ENCODE measurements around the gene AGAP1. TPM values are rescaled to one million over a fixed set of nuclear protein-coding genes. Genes with fewer than 3 reads are reported as not detected.

The AGAP1 gene
- total RNA-seq, 4 donors from 2014 or later, result 33.7 to 39.9 (median 35.6) TPM

DNA sequence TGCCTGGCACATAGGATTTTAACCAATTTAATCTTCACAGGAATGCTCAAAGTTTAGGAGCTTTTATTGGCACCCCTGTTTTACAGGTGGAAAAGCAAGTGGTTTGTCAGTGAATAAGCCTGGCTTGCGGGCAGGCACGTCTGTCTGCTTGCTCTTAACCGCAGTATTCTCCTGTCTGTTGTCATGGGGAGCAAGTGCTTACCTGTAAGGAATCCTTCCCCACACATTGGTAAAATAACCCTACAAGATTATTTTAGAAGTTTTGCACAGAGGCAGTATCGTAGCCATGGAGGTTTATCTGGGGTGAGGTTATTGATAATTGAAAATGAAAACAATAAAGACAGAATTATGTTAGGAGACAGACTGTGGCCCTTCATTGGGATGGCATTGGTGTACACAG is 174.9 kb downstream of the AGAP1 start:
- 94 to 96% methylated on average over 4 of the region's 4 CpGs for WGBS, 2 donors
- DNase-seq (ENCODE audit: low spot score in 2 of 2), result no peak
- TF ChIP-seq, protein P1, sequence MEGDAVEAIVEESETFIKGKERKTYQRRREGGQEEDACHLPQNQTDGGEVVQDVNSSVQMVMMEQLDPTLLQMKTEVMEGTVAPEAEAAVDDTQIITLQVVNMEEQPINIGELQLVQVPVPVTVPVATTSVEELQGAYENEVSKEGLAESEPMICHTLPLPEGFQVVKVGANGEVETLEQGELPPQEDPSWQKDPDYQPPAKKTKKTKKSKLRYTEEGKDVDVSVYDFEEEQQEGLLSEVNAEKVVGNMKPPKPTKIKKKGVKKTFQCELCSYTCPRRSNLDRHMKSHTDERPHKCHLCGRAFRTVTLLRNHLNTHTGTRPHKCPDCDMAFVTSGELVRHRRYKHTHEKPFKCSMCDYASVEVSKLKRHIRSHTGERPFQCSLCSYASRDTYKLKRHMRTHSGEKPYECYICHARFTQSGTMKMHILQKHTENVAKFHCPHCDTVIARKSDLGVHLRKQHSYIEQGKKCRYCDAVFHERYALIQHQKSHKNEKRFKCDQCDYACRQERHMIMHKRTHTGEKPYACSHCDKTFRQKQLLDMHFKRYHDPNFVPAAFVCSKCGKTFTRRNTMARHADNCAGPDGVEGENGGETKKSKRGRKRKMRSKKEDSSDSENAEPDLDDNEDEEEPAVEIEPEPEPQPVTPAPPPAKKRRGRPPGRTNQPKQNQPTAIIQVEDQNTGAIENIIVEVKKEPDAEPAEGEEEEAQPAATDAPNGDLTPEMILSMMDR (IDR thresholded peaks at IDR 0.05), result no peak
- TF ChIP-seq POLR2A (IDR thresholded peaks at IDR 0.05) (no peak), EP300 (IDR thresholded peaks at IDR 0.05) (no peak)
- Histone ChIP-seq H3K4me3 (peak overlapping the region in 1 of 4 donors; percentile 73), H3K27me3 (no peaks in the 10 kb centered on the region), H3K36me3 (no peaks in the 10 kb centered on the region), H3K4me1 (peaks cover 0 to 50% (median 12%) of the 10 kb centered on the region in 4 donors), H3K27ac (no peak overlapping the region), H3K9me3 (no peaks in the 10 kb centered on the region)

DNA sequence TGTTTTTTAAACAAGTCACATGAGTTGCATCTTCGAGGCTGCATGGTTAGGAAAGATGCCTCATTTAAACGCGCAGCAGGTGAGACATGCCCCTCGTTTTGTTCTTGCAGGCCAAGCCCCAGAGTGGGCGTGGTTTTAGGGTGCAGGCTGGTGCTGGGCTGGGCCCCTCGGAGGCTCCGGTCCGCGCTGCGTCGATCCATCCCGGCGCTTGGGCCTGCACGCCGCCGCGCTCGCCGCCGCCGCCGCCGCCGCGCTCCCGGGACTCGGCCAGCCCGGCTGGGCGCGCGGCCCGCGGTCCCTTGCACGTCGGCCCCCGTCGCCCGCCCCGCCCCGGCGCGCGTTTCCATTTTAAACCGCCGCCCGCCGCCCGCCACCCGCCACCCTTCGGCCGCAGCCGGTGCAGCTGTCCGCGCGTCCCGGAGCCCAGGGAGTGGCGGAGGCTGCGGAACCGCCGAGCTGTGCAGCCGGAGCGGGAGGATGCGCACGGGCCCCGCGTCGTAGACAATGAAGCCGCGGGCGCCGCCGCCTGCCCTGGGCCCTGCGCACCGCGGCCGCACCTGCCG is 175.5 kb downstream of the AGAP1 start:
- WGBS, 2 donors, result 0 to 1% methylated on average over 4 to 17 of the region's 77 CpGs
- no peaks in the 10 kb centered on the region for H3K36me3 ChIP-seq
- H3K4me1 ChIP-seq, result peaks cover 0 to 54% (median 12%) of the 10 kb centered on the region in 4 donors
- TF ChIP-seq EP300 (IDR thresholded peaks at IDR 0.05) (no peak), POLR2A (IDR thresholded peaks at IDR 0.05) (peak in 1 of 2 donors; percentile 10)
- no peaks in the 10 kb centered on the region for H3K27me3 ChIP-seq
- DNase-seq (ENCODE audit: low spot score in 2 of 2), result peak; percentile 22 to 31
- H3K27ac ChIP-seq, result peak overlapping the region in 1 of 4 donors; percentile 85
- no peaks in the 10 kb centered on the region for H3K9me3 ChIP-seq
- H3K4me3 ChIP-seq, result peak overlapping the region in 3 of 4 donors; percentile 37 to 73 (median 48)

DNA sequence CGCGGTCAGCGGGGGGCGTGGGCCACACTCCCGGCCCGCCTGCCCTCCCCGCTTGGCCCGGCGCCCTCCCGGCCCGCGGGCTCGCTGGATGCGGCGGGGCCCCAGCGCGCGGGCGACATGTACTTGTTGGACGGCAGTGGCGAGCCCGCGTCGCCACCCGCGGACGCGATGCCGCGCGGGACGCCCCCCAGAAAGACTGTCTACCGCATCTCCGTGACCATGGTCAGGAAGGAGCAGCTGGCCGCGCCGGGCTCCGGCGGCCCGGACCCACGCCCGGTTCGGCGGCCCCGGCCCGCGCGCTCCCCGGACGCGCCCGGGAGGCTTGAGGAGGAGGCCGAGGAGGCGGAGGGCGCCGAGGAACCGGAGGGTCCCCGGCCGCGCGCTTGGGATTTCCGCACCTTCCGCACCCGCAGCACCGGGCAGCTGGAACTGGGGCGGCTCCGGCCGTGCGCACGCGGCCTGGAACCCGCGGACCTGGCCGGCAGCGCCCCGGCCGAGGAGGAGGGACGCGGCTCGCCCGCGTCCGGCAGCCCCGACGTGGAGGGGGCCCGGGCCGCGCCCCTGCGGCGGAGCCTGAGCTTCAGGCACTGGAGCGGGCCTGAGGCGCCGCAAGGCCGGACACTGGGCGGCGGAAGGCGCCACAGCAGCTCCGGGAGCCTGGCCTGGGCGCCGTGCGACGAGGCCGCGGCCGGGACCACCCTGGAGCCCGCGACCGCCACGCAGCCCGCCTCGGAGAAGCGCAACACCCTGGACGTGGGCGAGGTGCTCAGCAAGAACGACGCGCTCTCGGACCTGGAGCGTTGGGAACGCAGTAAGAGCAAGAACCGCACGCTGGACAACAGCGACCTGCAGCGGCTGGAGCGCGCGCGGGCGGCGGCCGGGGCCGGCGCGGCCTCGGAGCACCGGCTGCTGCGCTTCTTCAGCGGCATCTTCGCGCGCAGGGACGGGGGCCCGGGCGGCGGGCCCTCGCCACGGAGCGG is 176.4 kb downstream of the AGAP1 start:
- Histone ChIP-seq H3K27me3 (no peaks in the 10 kb centered on the region), H3K27ac (peak overlapping the region in 3 of 4 donors; percentile 16 to 85 (median 61)), H3K36me3 (no peaks in the 10 kb centered on the region), H3K4me3 (peak overlapping the region in 3 of 4 donors; percentile 37 to 73 (median 40)), H3K9me3 (no peaks in the 10 kb centered on the region), H3K4me1 (peaks cover 0 to 51% (median 12%) of the 10 kb centered on the region in 4 donors)
- TF ChIP-seq EP300 (IDR thresholded peaks at IDR 0.05), result peak in 1 of 2 donors; percentile 38
- TF ChIP-seq POLR2A (IDR thresholded peaks at IDR 0.05), result no peak
- TF ChIP-seq, protein P1 (IDR thresholded peaks at IDR 0.05), result peak; percentile 36 to 87 (median 73)
- 0 to 9% methylated on average over 12 to 25 of the region's 148 CpGs for WGBS, 2 donors
- DNase-seq (ENCODE audit: low spot score in 2 of 2), result peak; percentile 33 to 40

DNA sequence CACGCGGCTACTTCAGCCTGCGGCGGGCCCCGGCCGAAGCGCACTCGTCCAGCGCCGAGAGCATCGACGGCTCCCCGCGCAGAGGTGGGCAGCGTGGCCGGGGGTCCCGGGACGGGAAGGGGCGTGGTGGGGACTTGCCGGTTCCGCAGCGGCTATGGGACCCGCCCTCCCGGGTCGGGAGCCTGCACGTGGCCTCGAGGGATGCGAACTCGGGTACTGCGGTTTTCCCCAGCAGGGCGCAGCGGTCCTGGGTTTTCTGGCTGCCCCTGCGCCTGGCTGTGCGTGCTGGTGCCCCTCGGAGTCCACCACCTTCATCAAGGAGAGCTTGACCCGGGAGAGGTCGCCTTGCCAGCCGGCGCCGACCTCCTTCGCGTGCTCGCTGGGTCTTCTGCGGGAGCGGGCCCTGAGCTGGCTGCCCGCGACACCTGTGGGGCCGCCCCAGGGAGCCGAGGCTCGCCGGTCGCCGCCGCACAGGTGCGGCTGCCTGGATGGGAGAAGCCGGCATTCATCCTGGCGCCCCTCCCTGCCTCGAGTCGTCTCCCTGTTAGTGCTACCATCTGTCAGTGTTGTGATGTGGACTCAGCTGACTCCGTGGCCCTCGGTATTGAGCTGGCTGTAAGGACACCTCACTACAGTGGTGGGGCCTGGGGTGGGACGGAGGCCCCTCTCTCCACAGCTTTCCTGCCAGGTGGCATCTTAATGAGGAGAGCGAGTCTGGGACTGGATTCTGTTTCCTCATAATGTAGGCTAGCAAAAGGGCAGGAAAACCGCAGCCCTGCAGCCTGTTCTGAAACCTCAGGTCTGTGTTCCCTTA is 177.3 kb downstream of the AGAP1 start:
- H3K4me1 ChIP-seq, result peaks cover 0 to 48% (median 8%) of the 10 kb centered on the region in 4 donors

More for the DNA sequence above, 177.3 kb downstream of the AGAP1 start:
- Histone ChIP-seq H3K36me3 (no peaks in the 10 kb centered on the region), H3K9me3 (no peaks in the 10 kb centered on the region), H3K4me3 (peak overlapping the region in 3 of 4 donors; percentile 37 to 73 (median 40)), H3K27ac (peak overlapping the region in 3 of 4 donors; percentile 16 to 85 (median 46)), H3K27me3 (no peaks in the 10 kb centered on the region)
- no peak for DNase-seq (ENCODE audit: low spot score in 2 of 2)
- TF ChIP-seq POLR2A (IDR thresholded peaks at IDR 0.05) (no peak), EP300 (IDR thresholded peaks at IDR 0.05) (no peak)
- TF ChIP-seq, protein P1 (IDR thresholded peaks at IDR 0.05), result peak in 1 of 5 experiments; percentile 7
- WGBS, 2 donors, result 16 to 89% methylated on average over 5 to 27 of the region's 64 CpGs
